ENCODE data around the gene APLN.

DNA sequence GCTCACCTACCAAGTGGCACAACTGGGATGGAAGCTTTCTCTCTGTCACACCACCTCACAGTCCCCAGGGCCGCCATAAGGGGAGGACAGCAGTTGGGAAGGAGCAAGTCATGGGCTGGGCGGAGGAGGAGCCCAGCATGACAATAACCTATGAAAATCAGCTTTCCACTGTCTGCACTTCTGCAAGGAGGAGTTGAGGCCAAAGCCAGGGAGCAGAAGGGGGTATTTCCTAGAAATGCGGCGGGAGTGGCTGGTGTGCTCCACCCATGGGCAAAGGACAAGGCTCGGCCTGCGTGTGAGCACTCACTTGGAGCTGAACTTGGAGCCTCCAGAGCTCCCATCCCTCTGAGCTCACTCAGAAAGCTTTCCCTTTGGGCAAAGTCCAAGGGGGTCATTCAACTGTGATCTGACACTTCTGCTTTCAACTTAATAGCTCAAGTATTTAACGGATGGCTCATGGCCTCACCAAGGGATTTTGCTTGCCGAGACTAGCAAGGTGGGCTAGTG is 18.5 kb downstream of the APLN start:
- TF ChIP-seq, protein P1, sequence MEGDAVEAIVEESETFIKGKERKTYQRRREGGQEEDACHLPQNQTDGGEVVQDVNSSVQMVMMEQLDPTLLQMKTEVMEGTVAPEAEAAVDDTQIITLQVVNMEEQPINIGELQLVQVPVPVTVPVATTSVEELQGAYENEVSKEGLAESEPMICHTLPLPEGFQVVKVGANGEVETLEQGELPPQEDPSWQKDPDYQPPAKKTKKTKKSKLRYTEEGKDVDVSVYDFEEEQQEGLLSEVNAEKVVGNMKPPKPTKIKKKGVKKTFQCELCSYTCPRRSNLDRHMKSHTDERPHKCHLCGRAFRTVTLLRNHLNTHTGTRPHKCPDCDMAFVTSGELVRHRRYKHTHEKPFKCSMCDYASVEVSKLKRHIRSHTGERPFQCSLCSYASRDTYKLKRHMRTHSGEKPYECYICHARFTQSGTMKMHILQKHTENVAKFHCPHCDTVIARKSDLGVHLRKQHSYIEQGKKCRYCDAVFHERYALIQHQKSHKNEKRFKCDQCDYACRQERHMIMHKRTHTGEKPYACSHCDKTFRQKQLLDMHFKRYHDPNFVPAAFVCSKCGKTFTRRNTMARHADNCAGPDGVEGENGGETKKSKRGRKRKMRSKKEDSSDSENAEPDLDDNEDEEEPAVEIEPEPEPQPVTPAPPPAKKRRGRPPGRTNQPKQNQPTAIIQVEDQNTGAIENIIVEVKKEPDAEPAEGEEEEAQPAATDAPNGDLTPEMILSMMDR (IDR thresholded peaks at IDR 0.05; ENCODE audit: low read depth, low read length) = no peak
- no peak for TF ChIP-seq POLR2A (IDR thresholded peaks at IDR 0.05; ENCODE audit: extremely low read depth, insufficient read length)

All from NB4 (cell line).